Keratinocyte (primary cell): ENCODE measurements around the gene NHP2. TPM values are rescaled to one million over a fixed set of nuclear protein-coding genes. Genes with fewer than 3 reads are reported as not detected.

ENCODE experiments used
- DNase-seq: peaks from one replicate; pipeline ENCODE4 v3.0.0-alpha.2; 2011; ENCODE audit warnings: low read depth, missing footprints, low spot score
- FAIRE-seq: peaks from 2 replicates; lab custom pipeline; 2011; peaks lifted over from hg19 to GRCh38; lab: Jason Lieb, UNC
- H2AFZ ChIP-seq: 2 replicates; pipeline ENCODE4 v1.6.0; 2012; ENCODE audit warnings: low read length, control low read depth, inconsistent platforms; ENCODE audit not compliant: control insufficient read depth
- H3K27ac ChIP-seq: 2 replicates; pipeline ENCODE4 v1.5.1; 2011; ENCODE audit warnings: low read length; ENCODE audit not compliant: control insufficient read depth, insufficient read depth
- H3K27me3 ChIP-seq: 3 replicates; pipeline ENCODE4 v1.6.0; 2011; ENCODE audit warnings: low read length; ENCODE audit not compliant: control insufficient read depth, insufficient read depth; ENCODE audit errors: extremely low read depth
- H3K36me3 ChIP-seq, 2 experiments: 2 replicates in 1 of 2; 3 replicates in 1 of 2; pipeline ENCODE4 v1.5.1; 2011; ENCODE audit warnings: low read length in 2 of 2, mild to moderate bottlenecking in 1 of 2; ENCODE audit not compliant: control insufficient read depth in 2 of 2, insufficient read depth in 2 of 2; ENCODE audit errors: extremely low read depth in 1 of 2
- H3K4me1 ChIP-seq: 3 replicates; pipeline ENCODE4 v1.5.1; 2011; ENCODE audit warnings: low read length; ENCODE audit not compliant: control insufficient read depth, insufficient read depth; ENCODE audit errors: extremely low read depth
- H3K4me2 ChIP-seq: 3 replicates; pipeline ENCODE4 v1.6.0; 2011; ENCODE audit warnings: low read depth, low read length; ENCODE audit not compliant: control insufficient read depth, insufficient read depth; ENCODE audit errors: extremely low read depth
- H3K4me3 ChIP-seq, 3 experiments: fragments of 200-600 bp in 1 of 3; sonication (generic) in 1 of 3; 2 replicates in 2 of 3; 3 replicates in 1 of 3; pipeline ENCODE4 v1.5.1; 2011 to 2016; ENCODE audit warnings: low read length in 3 of 3, mild to moderate bottlenecking in 3 of 3, control low read depth in 2 of 3, inconsistent platforms in 1 of 3, low read depth in 1 of 3, mixed read lengths in 1 of 3, mixed run types in 1 of 3, moderate library complexity in 1 of 3; ENCODE audit not compliant: control insufficient read depth in 2 of 3, insufficient read depth in 2 of 3; ENCODE audit errors: extremely low read depth in 1 of 3
- H3K79me2 ChIP-seq: 2 replicates; pipeline ENCODE4 v1.6.0; 2012; ENCODE audit warnings: low read length; ENCODE audit not compliant: control insufficient read depth, insufficient read depth
- H3K9ac ChIP-seq: 3 replicates; pipeline ENCODE4 v1.6.0; 2011; ENCODE audit warnings: low read length; ENCODE audit not compliant: control insufficient read depth, insufficient read depth; ENCODE audit errors: extremely low read depth
- H3K9me1 ChIP-seq: 3 replicates; pipeline ENCODE4 v1.6.0; 2011; ENCODE audit warnings: low read length; ENCODE audit not compliant: control insufficient read depth, insufficient read depth; ENCODE audit errors: extremely low read depth
- H3K9me3 ChIP-seq: 2 replicates; pipeline ENCODE4 v1.5.1; 2012; ENCODE audit warnings: low read depth, low read length; ENCODE audit not compliant: control insufficient read depth
- H4K20me1 ChIP-seq: 3 replicates; pipeline ENCODE4 v1.6.0; 2011; ENCODE audit warnings: low read length; ENCODE audit not compliant: control insufficient read depth, insufficient read depth; ENCODE audit errors: extremely low read depth
- CTCF ChIP-seq, 3 experiments: IDR thresholded peaks in 1 of 3; conservative IDR thresholded peaks in 1 of 3; optimal IDR thresholded peaks in 1 of 3; 2 replicates in 2 of 3; 3 replicates in 1 of 3; pipeline versions ENCODE3 to v1.5.1; 2011; ENCODE audit warnings: low read length in 3 of 3, mild to moderate bottlenecking in 3 of 3, moderate library complexity in 2 of 3, control low read depth in 1 of 3, inconsistent platforms in 1 of 3; ENCODE audit not compliant: insufficient read depth in 2 of 3; ENCODE audit errors: extremely low read depth in 1 of 3
- EZH2 ChIP-seq: IDR thresholded peaks from one replicate; pipeline ENCODE4 v1.6.1; 2012; ENCODE audit warnings: inconsistent platforms, mild to moderate bottlenecking, low read length, moderate library complexity
- dilution Hi-C: fragments of 300-500 bp; cut with MboI; formaldehyde crosslinking; loops from one replicate; pipeline ENCODE4 v1.7.0; 2020; ENCODE audit warnings: low sequenced_read_pairs; ENCODE audit not compliant: extremely low pct_ligation_motif_present
- polyA plus RNA-seq, 5 experiments: library from polyadenylated mRNA; depleted of rRNA in 3 of 5; stranded (reverse) in 3 of 5; stranded (forward) in 1 of 5; unstranded in 1 of 5; fragments of >200 nt; gene quantifications; 1 replicate in 1 of 5; 2 replicates in 3 of 5; 3 replicates in 1 of 5; pipeline versions ENCODE4 v1.2.1 to v1.2.3, GENCODE V29; 2011 to 2012; ENCODE audit warnings: missing spikeins in 2 of 5, low read depth in 1 of 5, low replicate concordance in 1 of 5

NHP2 gene
- polyA plus RNA-seq, 1 donor (not counting 4 experiments of a cell fraction or from before 2014, with no cell fraction given) = 186 TPM

DNA sequence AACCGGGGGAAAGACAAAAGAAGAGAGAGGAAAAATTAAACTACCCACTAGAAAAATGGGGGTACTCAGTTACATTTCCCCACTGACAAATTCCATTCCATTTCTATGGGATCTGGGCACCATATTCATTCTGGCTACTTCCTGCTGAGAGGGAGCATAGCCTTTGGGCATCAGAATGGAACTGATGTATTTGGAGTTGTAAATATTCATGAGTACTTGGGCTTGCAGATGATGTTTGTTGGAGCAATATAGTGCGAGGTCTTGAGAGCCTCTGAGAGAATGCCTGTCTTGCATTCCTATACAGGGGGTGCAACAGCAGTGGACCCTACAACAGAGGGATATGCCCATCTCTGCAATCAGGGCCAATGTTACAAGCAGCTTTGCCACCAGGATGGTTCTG is 16.8 kb upstream of the NHP2 start:
- Histone ChIP-seq H3K4me3 (no peak overlapping the region), H3K27me3 (no peaks in the 10 kb centered on the region), H3K9ac (no peak overlapping the region), H3K36me3 (no peaks in the 10 kb centered on the region), H3K4me2 (no peak overlapping the region), H4K20me1 (no peaks in the 10 kb centered on the region), H3K9me3 (no peaks in the 10 kb centered on the region), H3K79me2 (no peaks in the 10 kb centered on the region), H3K27ac (no peak overlapping the region), H3K9me1 (no peaks in the 10 kb centered on the region), H3K4me1 (no peaks in the 10 kb centered on the region), H2AFZ (no peak overlapping the region)
- DNase-seq = no peak
- FAIRE-seq = no peak
- dilution Hi-C loops = no loop called here
- TF ChIP-seq EZH2 (no peak), CTCF (optimal IDR thresholded peaks at IDR 0.05 in 1 of 3, IDR thresholded peaks at IDR 0.05 in 1 of 3, conservative IDR thresholded peaks at IDR 0.05 in 1 of 3; ENCODE audit: extremely low read depth in 1 of 3, insufficient read depth in 2 of 3, low read length in 3 of 3) (no peak)

- H3K79me2 ChIP-seq = no peaks in the 10 kb centered on the region
- H4K20me1 ChIP-seq = no peaks in the 10 kb centered on the region
- no peak for FAIRE-seq
- peaks cover 4% of the 10 kb centered on the region for H3K27me3 ChIP-seq
- DNase-seq = no peak
- H2AFZ ChIP-seq = no peak overlapping the region
- H3K4me2 ChIP-seq = no peak overlapping the region
- TF ChIP-seq CTCF (optimal IDR thresholded peaks at IDR 0.05 in 1 of 3, IDR thresholded peaks at IDR 0.05 in 1 of 3, conservative IDR thresholded peaks at IDR 0.05 in 1 of 3; ENCODE audit: extremely low read depth in 1 of 3, insufficient read depth in 2 of 3, low read length in 3 of 3) (no peak), EZH2 (no peak)
- no peaks in the 10 kb centered on the region for H3K9me3 ChIP-seq
- no peak overlapping the region for H3K27ac ChIP-seq
- no peaks in the 10 kb centered on the region for H3K9me1 ChIP-seq
- no peak overlapping the region for H3K4me3 ChIP-seq
- H3K4me1 ChIP-seq = peaks cover 2% of the 10 kb centered on the region
- no peak overlapping the region for H3K9ac ChIP-seq
- dilution Hi-C loops = no loop called here
- H3K36me3 ChIP-seq = no peaks in the 10 kb centered on the region
These were observed 11.9 kb upstream of the NHP2 start for GRCh38 chr5:178165581-178165980.
